PFSK-1 (cell line): Measurements from ENCODE around the gene AGBL3.

Experiments
- FOXP2 ChIP-seq: optimal IDR thresholded peaks from 2 replicates; pipeline ENCODE3; 2011; ENCODE audit warnings: borderline replicate concordance, control low read depth, inconsistent platforms; ENCODE audit not compliant: insufficient read depth; ENCODE audit errors: extremely low read length, extremely low read depth
- POLR2AphosphoS5 ChIP-seq: IDR thresholded peaks from 2 replicates; pipeline ENCODE4 v1.6.1; 2012; ENCODE audit warnings: low read depth, mild to moderate bottlenecking, control low read depth, low read length, moderate library complexity
- SIN3A ChIP-seq: IDR thresholded peaks from 2 replicates; pipeline ENCODE4 v1.6.1; 2012; ENCODE audit warnings: mild to moderate bottlenecking, low read length, moderate library complexity, borderline replicate concordance; ENCODE audit not compliant: insufficient read depth
- TAF1 ChIP-seq: IDR thresholded peaks from 2 replicates; pipeline ENCODE4 v1.6.1; 2012; ENCODE audit warnings: low read length, control low read depth, borderline replicate concordance; ENCODE audit not compliant: insufficient read depth
- TF ChIP-seq, protein P1 (sequence below), 2 experiments: IDR thresholded peaks; 2 replicates each; pipeline versions ENCODE4 v1.6.1 to v1.8.0; 2011 to 2012; ENCODE audit warnings: low read depth in 2 of 2, low read length in 2 of 2, control low read depth in 1 of 2, inconsistent platforms in 1 of 2, mild to moderate bottlenecking in 1 of 2, moderate library complexity in 1 of 2; ENCODE audit not compliant: insufficient read depth in 1 of 2

AGBL3 gene

DNA sequence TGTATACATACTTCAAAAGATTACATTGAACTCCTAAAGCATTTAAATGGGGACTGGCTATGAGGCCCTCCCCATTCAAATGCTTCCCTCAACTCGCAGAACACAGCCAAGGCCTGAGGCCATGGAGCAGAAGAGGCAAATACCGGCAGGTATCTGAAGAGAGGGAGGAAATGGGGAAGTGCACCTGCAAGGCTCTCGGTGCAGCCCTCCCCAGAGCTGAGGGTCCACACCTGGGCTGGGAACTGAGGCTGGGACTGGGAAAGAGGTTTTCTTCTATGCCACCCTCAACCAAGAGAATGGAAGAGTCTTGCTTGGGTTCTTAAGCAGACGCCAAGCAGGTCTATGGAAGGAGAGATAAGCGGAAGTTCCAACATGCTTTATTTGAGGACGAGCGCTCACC, 197.2 kb downstream of the AGBL3 start:
- TF ChIP-seq, protein P1, sequence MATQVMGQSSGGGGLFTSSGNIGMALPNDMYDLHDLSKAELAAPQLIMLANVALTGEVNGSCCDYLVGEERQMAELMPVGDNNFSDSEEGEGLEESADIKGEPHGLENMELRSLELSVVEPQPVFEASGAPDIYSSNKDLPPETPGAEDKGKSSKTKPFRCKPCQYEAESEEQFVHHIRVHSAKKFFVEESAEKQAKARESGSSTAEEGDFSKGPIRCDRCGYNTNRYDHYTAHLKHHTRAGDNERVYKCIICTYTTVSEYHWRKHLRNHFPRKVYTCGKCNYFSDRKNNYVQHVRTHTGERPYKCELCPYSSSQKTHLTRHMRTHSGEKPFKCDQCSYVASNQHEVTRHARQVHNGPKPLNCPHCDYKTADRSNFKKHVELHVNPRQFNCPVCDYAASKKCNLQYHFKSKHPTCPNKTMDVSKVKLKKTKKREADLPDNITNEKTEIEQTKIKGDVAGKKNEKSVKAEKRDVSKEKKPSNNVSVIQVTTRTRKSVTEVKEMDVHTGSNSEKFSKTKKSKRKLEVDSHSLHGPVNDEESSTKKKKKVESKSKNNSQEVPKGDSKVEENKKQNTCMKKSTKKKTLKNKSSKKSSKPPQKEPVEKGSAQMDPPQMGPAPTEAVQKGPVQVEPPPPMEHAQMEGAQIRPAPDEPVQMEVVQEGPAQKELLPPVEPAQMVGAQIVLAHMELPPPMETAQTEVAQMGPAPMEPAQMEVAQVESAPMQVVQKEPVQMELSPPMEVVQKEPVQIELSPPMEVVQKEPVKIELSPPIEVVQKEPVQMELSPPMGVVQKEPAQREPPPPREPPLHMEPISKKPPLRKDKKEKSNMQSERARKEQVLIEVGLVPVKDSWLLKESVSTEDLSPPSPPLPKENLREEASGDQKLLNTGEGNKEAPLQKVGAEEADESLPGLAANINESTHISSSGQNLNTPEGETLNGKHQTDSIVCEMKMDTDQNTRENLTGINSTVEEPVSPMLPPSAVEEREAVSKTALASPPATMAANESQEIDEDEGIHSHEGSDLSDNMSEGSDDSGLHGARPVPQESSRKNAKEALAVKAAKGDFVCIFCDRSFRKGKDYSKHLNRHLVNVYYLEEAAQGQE (IDR thresholded peaks at IDR 0.05; ENCODE audit: insufficient read depth in 1 of 2, low read depth in 2 of 2, low read length in 2 of 2) = no peak
- TF ChIP-seq POLR2AphosphoS5 (no peak), SIN3A (no peak), TAF1 (no peak), FOXP2 (no peak)

DNA sequence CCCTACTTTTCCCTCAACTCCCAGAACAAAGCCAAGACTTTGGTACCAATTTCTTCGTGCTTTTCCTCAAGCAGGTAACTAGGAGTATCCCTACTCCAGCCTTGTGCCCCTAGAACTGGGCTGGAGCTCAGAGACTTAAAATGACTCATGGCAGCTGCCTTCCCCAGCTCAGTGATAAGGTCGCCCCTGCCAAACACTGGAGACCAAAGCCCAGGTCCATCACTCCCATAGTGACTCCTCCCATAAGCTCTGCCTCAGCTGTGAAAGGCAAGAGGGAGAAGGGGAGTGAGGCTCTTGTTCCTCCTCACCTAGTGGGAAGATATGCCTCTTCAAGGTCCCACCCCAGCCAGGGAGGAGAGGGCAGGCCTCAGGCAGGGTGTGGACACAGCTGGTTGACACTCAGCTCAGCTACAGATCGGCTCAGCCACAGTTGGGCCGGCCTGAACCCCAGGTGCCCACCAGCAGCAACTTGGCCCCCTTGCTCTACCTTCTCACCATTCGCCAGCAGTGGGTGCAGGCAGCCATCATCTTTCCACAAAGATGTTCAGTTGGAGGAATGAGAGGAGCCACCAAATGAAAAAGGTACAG, 198.0 kb downstream of the AGBL3 start:
- TF ChIP-seq TAF1 (no peak), SIN3A (no peak), POLR2AphosphoS5 (no peak), FOXP2 (no peak)
- TF ChIP-seq, protein P1 (IDR thresholded peaks at IDR 0.05; ENCODE audit: insufficient read depth in 1 of 2, low read depth in 2 of 2, low read length in 2 of 2) = no peak
